Testis (tissue), 3 donors: ENCODE data around the gene TMEM175. TPM values are rescaled to one million over a fixed set of nuclear protein-coding genes. Genes with fewer than 3 reads are reported as not detected.

Experiments used
- DNase-seq: peaks from one replicate; pipeline ENCODE4 v3.0.0-alpha.2; 2019
- H3K27ac ChIP-seq, 2 donors: fragments of 200-600 bp; sonication (generic); one replicate each; pipeline ENCODE4 v1.5.1; 2019
- H3K27me3 ChIP-seq: fragments of 200-600 bp; sonication (generic); one replicate; pipeline ENCODE4 v1.5.1; 2019
- H3K36me3 ChIP-seq: fragments of 200-600 bp; sonication (generic); one replicate; pipeline ENCODE4 v1.5.1; 2017; ENCODE audit warnings: low read depth; ENCODE audit errors: missing control alignments
- H3K4me1 ChIP-seq: fragments of 200-600 bp; sonication (generic); one replicate; pipeline ENCODE4 v1.5.1; 2019
- H3K4me3 ChIP-seq, 2 donors: fragments of 200-600 bp; sonication (generic); one replicate each; pipeline ENCODE4 v1.5.1; 2017 to 2019
- H3K9me3 ChIP-seq: fragments of 200-600 bp; sonication (generic); one replicate; pipeline ENCODE4 v1.5.1; 2017
- POLR2A ChIP-seq: fragments of 450-650 bp; IDR thresholded peaks from one replicate; pipeline ENCODE4 v1.6.1; 2017; ENCODE audit warnings: antibody characterized with exemption, mild to moderate bottlenecking, moderate library complexity
- WGBS, 2 donors: methylation state at CpG; one replicate each; pipeline ENCODE4 v1.1.5; 2018; 5-methylcytosine and 5-hydroxymethylcytosine counted together
- intact Hi-C: fragments of 100-400 bp; cut with DNase I; formaldehyde crosslinking; loops from one replicate; pipeline ENCODE4 v1.15.1; 2023; ENCODE audit warnings: low total_unique reads
- polyA plus RNA-seq: library from polyadenylated mRNA; stranded (reverse); fragments of 350-450 nt; fragmentation: Illumina TruSeq; extraction: RNeasy Lipid Tissue Mini Kit (QIAGEN cat#74804); gene quantifications from one replicate; pipeline ENCODE4 v1.2.3, GENCODE V29; 2014; ENCODE audit warnings: low read depth, low replicate concordance; ENCODE audit not compliant: insufficient read depth
- total RNA-seq, 2 donors: library from RNA; depleted of rRNA; stranded (reverse); fragments of >200 nt; gene quantifications; one replicate each; pipeline ENCODE4 v1.2.3, GENCODE V29; 2016
- TF ChIP-seq, protein P1 (sequence below), 3 experiments: fragments of 450-650 bp in 2 of 3; fragments of 200-600 bp in 1 of 3; sonication (generic) in 1 of 3; IDR thresholded peaks; one replicate each; pipeline ENCODE4 v1.5.1; 2016 to 2019; ENCODE audit warnings: antibody characterized with exemption in 3 of 3, mild to moderate bottlenecking in 2 of 3, moderate library complexity in 1 of 3

TMEM175 gene
- total and polyA plus RNA-seq, 3 donors from 2014 or later: 50.5 to 88.2 (median 69.2) TPM

DNA sequence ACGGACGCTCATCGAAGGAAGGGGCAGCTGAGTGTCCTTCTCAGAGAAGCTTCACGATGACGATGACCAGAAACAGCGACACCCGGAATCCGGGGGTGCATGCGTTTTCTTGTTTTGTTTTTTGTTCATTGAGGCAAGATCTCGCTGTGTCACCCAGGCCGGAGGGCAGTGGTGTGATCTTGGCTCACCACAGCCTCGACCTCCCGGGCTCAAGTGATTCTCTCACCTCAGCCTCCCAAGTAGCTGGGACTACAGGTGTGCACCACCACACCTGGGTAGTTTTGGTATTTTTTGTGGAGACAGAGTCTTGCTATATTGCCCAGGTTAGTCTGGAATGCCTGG, 21.3 kb downstream of the TMEM175 start:
- WGBS, 2 donors: 96 to 97% methylated on average over 13 of the region's 13 CpGs
- H3K9me3 ChIP-seq: no peaks in the 10 kb centered on the region
- no peaks in the 10 kb centered on the region for H3K36me3 ChIP-seq
- no peaks in the 10 kb centered on the region for H3K27me3 ChIP-seq
- TF ChIP-seq POLR2A: no peak
- no peak overlapping the region for H3K27ac ChIP-seq
- no peak overlapping the region for H3K4me3 ChIP-seq
- no peak for DNase-seq
- H3K4me1 ChIP-seq: peaks cover under 1% of the 10 kb centered on the region
- intact Hi-C loops: no loop called here

DNA sequence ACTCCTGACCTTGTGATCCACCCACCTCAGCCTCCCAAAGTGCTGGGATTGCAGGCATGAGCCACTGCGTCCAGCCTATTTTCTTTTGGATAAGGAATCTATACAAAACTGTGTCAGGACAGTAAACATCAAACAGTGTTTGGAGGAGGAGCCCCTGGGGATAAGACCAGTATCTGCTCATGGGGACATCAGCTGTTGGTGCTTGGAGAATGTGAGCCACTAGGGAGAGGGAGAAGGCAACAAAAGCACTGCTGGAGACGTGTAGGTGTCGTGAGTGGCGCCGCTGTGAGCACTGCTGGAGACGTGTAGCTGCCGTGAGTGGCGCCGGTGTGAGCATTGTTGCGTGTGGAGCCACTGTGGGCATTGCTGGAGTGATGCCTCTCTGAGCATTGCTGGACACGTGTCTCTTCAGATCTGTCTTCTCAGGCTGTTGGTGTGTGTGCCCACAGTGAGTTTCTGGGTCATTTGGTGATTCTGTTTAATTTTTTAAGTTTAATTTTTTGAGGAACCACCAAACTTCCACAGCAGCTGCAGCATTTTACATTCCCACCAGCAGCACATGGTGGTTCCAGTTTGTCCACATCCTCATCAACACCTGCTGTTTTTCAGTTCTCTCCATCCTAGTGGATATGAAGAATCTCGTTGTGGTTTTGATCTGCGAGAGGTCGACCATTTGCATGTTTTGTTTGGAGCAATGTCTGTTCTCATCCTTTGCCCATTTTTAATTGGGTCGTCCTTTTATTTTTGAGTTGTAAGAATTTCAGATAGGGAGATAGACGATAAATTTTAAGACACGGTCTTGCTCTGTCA, 22.2 kb downstream of the TMEM175 start:
- no peak for TF ChIP-seq POLR2A
- TF ChIP-seq, protein P1, sequence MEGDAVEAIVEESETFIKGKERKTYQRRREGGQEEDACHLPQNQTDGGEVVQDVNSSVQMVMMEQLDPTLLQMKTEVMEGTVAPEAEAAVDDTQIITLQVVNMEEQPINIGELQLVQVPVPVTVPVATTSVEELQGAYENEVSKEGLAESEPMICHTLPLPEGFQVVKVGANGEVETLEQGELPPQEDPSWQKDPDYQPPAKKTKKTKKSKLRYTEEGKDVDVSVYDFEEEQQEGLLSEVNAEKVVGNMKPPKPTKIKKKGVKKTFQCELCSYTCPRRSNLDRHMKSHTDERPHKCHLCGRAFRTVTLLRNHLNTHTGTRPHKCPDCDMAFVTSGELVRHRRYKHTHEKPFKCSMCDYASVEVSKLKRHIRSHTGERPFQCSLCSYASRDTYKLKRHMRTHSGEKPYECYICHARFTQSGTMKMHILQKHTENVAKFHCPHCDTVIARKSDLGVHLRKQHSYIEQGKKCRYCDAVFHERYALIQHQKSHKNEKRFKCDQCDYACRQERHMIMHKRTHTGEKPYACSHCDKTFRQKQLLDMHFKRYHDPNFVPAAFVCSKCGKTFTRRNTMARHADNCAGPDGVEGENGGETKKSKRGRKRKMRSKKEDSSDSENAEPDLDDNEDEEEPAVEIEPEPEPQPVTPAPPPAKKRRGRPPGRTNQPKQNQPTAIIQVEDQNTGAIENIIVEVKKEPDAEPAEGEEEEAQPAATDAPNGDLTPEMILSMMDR (IDR thresholded peaks at IDR 0.05): no peak

DNA sequence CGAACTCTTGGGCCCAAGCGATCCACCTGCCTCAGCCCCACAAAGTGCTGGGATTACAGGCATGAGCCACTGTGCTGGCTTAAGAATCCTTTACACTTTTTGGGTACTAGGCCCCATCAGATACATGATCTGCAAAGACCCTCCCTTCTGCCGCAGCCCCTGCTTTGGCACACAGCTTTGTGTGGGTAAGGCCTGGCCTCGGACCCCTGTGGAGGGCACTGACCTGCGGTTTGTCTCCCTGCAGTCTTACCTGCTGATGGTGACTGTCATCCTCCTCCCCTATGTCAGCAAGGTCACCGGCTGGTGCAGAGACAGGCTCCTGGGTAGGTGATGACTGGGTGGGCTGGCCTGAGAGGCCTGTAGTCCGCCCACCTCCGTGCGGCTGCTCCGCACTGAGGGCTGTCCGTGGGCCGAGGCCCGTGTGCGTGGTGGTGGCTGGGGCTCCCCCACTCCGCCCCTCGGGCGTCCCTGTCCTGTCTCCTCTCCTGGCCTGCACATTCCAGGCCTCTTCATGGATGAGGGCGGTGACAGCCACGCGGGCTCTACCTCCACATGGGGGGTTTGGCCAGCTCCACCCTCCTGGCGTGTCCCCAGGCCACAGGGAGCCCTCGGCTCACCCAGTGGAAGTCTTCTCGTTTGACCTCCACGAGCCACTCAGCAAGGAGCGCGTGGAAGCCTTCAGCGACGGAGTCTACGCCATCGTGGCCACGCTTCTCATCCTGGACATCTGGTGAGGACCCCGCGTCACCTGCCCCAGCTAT, 23.1 kb downstream of the TMEM175 start:
- Histone ChIP-seq H3K4me3 (no peak overlapping the region), H3K4me1 (no peaks in the 10 kb centered on the region), H3K27ac (no peak overlapping the region), H3K27me3 (no peaks in the 10 kb centered on the region), H3K9me3 (no peaks in the 10 kb centered on the region), H3K36me3 (no peaks in the 10 kb centered on the region)
- 95 to 99% methylated on average over 7 to 33 of the region's 33 CpGs for WGBS, 2 donors
- no peak for DNase-seq
- no peak for TF ChIP-seq POLR2A
- TF ChIP-seq, protein P1 (IDR thresholded peaks at IDR 0.05): no peak
- intact Hi-C loops: no loop called here

More for the DNA sequence above, 22.2 kb downstream of the TMEM175 start:
- no peak for DNase-seq
- Histone ChIP-seq H3K4me1 (no peaks in the 10 kb centered on the region), H3K9me3 (no peaks in the 10 kb centered on the region), H3K27ac (no peak overlapping the region), H3K4me3 (no peak overlapping the region), H3K27me3 (no peaks in the 10 kb centered on the region), H3K36me3 (no peaks in the 10 kb centered on the region)
- intact Hi-C loops: no loop called here
- 95 to 97% methylated on average over 17 of the region's 17 CpGs for WGBS, 2 donors

DNA sequence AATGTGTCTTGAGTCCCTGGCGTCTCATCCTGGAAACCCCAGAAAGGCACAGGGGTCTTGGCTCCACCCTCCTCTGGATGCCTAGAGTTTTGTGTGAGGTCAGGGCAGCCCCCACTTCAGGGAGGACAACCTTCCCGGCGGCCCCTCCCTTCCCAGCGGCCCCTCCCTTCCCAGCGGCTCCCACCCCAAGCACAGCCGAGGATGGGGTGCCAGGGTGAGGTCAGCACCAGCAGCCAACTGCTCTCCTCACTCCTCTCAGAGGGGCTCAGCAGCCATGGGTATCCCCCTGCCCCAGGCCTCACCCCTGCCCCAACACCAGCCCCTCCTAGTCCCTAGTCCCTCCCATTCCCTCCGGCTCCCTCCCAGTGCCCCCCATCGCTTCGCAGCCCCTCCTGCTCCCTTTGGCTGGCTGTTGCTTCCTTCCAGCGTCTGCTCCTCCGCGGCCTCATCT, 23.7 kb downstream of the TMEM175 start:
- H3K4me1 ChIP-seq: no peaks in the 10 kb centered on the region
- H3K27ac ChIP-seq: no peak overlapping the region
- no peak for TF ChIP-seq POLR2A
- TF ChIP-seq, protein P1 (IDR thresholded peaks at IDR 0.05): no peak
- WGBS, 2 donors: 79 to 94% methylated on average over 7 to 12 of the region's 12 CpGs
- H3K27me3 ChIP-seq: no peaks in the 10 kb centered on the region
- intact Hi-C loops: no loop called here
- H3K9me3 ChIP-seq: no peaks in the 10 kb centered on the region
- no peaks in the 10 kb centered on the region for H3K36me3 ChIP-seq
- DNase-seq: no peak
- H3K4me3 ChIP-seq: no peak overlapping the region

DNA sequence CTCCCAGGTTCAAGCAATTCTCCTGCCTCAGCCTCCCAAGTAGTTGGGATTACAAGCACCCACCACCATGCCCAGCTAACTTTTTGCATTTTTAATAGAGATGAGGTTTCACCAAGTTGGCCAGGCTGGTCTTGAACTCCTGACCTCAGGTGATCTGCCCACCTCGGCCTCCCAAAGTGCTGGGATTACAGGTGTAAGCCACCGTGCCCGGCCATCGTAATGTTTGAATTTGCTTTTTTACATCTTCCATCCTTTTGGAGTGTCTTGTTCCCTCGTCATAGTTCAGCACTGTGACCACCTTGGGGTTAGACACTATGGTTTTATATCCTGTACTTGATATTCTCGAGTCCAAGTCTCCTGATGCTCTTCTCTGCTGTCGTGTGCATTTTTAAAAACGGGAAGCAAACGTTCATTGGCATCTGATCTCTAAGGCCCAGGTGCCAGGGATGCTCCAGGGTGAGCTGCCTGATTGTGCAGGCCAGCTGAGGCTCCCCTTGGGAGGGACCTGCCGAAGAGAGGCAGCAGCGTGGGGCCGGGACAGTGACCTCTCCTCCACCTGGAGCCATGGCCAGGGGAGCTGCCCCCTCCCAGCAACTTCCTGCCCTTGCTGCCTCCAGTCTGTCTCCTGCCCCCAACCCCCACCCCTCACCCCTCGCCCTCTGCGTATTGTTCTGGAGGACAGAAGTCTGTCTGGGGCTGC, 24.4 kb downstream of the TMEM175 start:
- intact Hi-C loops: no loop called here
- WGBS, 2 donors: 81 to 84% methylated on average over 12 to 14 of the region's 14 CpGs
- no peaks in the 10 kb centered on the region for H3K9me3 ChIP-seq
- no peaks in the 10 kb centered on the region for H3K27me3 ChIP-seq
- no peak overlapping the region for H3K4me3 ChIP-seq
- H3K36me3 ChIP-seq: no peaks in the 10 kb centered on the region
- TF ChIP-seq, protein P1 (IDR thresholded peaks at IDR 0.05): no peak
- TF ChIP-seq POLR2A: no peak
- no peaks in the 10 kb centered on the region for H3K4me1 ChIP-seq
- DNase-seq: no peak
- no peak overlapping the region for H3K27ac ChIP-seq
